Measurements from ENCODE around the gene AFF2. TPM values are rescaled to one million over a fixed set of nuclear protein-coding genes. Genes with fewer than 3 reads are reported as not detected.

AFF2 gene
- total and polyA plus RNA-seq, 12 donors: 0.07 to 17.9 (median 1.7) TPM

DNA sequence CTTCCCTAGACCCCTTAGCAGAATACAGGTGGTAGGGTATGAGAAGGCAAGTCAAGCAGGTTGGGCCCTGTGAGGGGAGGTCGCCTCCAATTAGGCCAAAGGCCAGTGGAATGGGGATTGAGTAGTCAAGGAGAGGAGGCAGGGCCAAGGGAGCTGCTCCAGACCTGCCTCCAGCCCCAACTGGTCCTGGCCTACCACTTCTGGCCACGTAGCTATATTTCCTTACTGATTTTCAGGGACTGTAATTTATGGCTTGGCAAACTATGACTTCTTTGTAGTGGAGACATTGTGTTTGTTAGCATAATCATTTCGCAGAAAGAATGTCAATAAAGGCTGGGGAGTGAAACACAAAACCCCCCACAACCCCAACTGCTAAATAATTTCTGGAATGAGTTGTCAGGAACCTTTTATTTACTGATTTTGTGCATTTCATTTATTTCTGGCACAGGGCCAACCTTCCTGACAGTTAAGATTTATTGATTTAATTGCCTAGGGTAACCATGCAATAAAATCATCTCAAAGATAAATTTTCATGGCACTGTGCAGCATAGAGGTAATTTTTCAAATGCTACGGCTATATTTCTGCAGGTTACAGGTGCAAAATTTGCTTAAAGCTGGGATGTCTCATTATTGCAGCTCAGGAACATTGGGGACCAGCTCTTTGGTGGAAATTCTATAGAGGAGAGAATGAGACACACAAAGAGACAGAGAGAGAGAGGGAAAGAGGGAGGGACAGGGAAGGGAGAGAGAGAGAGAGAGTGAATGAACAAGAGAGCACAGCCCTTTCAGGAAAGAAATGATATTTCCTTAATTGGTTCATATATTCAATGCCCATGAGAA lies 509.8 kb downstream of the AFF2 start:
- Histone ChIP-seq H3K36me3 (replicated peaks in 1 of 2) (no peaks in the 10 kb centered on the region), H3K4me1 (replicated peaks in 1 of 2) (no peaks in the 10 kb centered on the region), H3K27me3 (peaks cover 4% of the 10 kb centered on the region), H3K9me3 (replicated peaks in 1 of 3) (no peaks in the 10 kb centered on the region), H3K27ac (no peak overlapping the region), H3K4me3 (no peak overlapping the region)
- no peak for DNase-seq
- TF ChIP-seq POLR2A (IDR thresholded peaks at IDR 0.05) (no peak), CTCF (IDR thresholded peaks at IDR 0.05) (no peak)
- intact Hi-C loops (cut with DNase I): no loop called here
- 46 to 69% (median 64%) methylated on average over 4 of the region's 4 CpGs for WGBS, 4 donors

DNA sequence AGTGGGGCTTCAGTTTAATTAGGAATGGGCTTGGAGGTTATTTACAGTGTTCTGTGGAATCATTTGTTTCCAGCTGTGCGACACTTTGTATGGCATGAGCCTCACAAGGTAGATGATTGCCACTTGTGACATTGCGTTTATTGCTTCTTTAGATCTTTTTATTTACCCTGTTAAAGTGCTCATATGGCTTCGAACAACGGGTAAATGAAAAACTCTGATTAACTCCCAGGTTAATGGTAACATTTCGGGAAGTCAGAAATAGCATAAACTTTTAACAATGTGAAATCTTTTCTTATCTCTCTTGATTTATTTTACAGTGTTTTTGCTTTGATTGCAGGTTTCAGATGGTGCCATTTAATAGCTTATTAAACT lies 510.4 kb downstream of the AFF2 start:
- intact Hi-C loops (cut with DNase I): no loop called here
- WGBS, 4 donors: 61 to 73% (median 69%) methylated on average over 5 of the region's 5 CpGs
- no peak for DNase-seq
- H3K4me1 ChIP-seq (replicated peaks in 1 of 2): no peaks in the 10 kb centered on the region
- TF ChIP-seq POLR2A (IDR thresholded peaks at IDR 0.05) (no peak), CTCF (IDR thresholded peaks at IDR 0.05) (no peak)
- H3K4me3 ChIP-seq: no peak overlapping the region
- peaks cover 4% of the 10 kb centered on the region for H3K27me3 ChIP-seq
- H3K36me3 ChIP-seq (replicated peaks in 1 of 2): no peaks in the 10 kb centered on the region
- no peaks in the 10 kb centered on the region for H3K9me3 ChIP-seq (replicated peaks in 1 of 3)
- no peak overlapping the region for H3K27ac ChIP-seq

GRCh38 chrX:149013081-149013480 lies 512.7 kb downstream of the AFF2 start:
- TF ChIP-seq CTCF (IDR thresholded peaks at IDR 0.05) (no peak), POLR2A (IDR thresholded peaks at IDR 0.05) (no peak)
- no peak overlapping the region for H3K4me3 ChIP-seq
- intact Hi-C loops (cut with DNase I): no loop called here
- no peaks in the 10 kb centered on the region for H3K36me3 ChIP-seq (replicated peaks in 1 of 2)
- DNase-seq: peak in 1 of 7 donors; percentile 30
- H3K27me3 ChIP-seq: no peaks in the 10 kb centered on the region
- H3K27ac ChIP-seq: no peak overlapping the region
- no peaks in the 10 kb centered on the region for H3K4me1 ChIP-seq (replicated peaks in 1 of 2)
- no peaks in the 10 kb centered on the region for H3K9me3 ChIP-seq (replicated peaks in 1 of 3)
- WGBS, 4 donors: 38 to 72% (median 65%) methylated on average over 2 of the region's 2 CpGs

- intact Hi-C loops (cut with DNase I): no loop called here
- TF ChIP-seq CTCF (IDR thresholded peaks at IDR 0.05): no peak
- no peak for TF ChIP-seq POLR2A (IDR thresholded peaks at IDR 0.05)
- H3K4me1 ChIP-seq (replicated peaks in 1 of 2): no peaks in the 10 kb centered on the region
- no peak for DNase-seq
- H3K9me3 ChIP-seq (replicated peaks in 1 of 3): no peaks in the 10 kb centered on the region
- no peak overlapping the region for H3K27ac ChIP-seq
- no peak overlapping the region for H3K4me3 ChIP-seq
- no peaks in the 10 kb centered on the region for H3K36me3 ChIP-seq (replicated peaks in 1 of 2)
- no peaks in the 10 kb centered on the region for H3K27me3 ChIP-seq
- 47 to 64% (median 55%) methylated on average over 2 of the region's 2 CpGs for WGBS, 4 donors
Measured at GRCh38 chrX:149021159-149021558, 520.7 kb downstream of the AFF2 start.
